A549 treated with DMSO at 1 μM for 4 hours (cell line): Measurements from ENCODE around the gene HORMAD1. TPM values are rescaled to one million over a fixed set of nuclear protein-coding genes. Genes with fewer than 3 reads are reported as not detected.

Experiments
- total RNA-seq: library from RNA; stranded (reverse); fragments of 200-300 nt; extraction: Qiagen RNA extraction; gene quantifications from 5 replicates; pipeline ENCODE4 v1.2.3, GENCODE V29; 2022; ENCODE audit warnings: low read depth

HORMAD1 gene
- 6.0 to 9.4 TPM (median 7.8 TPM) in 5 replicates for total RNA-seq

GRCh38 chr1:150720703-150721102 is at the start of gene HORMAD1:
Gene HORMAD1, minus strand, starts transcription at chr1:150720895. Its CDS starts 1,390 bp downstream, at chr1:150719505.

GRCh38 chr1:150765296-150765976 is 44.7 kb upstream of the HORMAD1 start, which contains the start of gene CTSS:
Gene CTSS, minus strand, starts transcription at chr1:150765778. Its CDS starts 1,015 bp downstream, at chr1:150764763.

GRCh38 chr1:150696995-150697927 is 23.4 kb downstream of the HORMAD1 start, which contains the start of gene GOLPH3L:
Gene GOLPH3L, minus strand, starts transcription at chr1:150697154. Its CDS starts 2,316 bp downstream, at chr1:150694838.

Other genes with a start within 250 kb of the HORMAD1 start
- 20.7 to 24.4 TPM (median 22.6 TPM) in 5 replicates for gene TARS2, start 233.5 kb downstream of the HORMAD1 start, total RNA-seq
- gene ECM1, start 212.8 kb downstream of the HORMAD1 start, total RNA-seq, result 2.1 to 2.7 TPM (median 2.3 TPM) in 5 replicates
- gene FALEC, start 205.1 kb downstream of the HORMAD1 start, total RNA-seq, result 0.17 to 0.33 TPM in 2 of 5 replicates, not detected in the others
- 2.0 to 3.5 TPM (median 2.9 TPM) in 5 replicates for gene ADAMTSL4, start 171.5 kb downstream of the HORMAD1 start, total RNA-seq
- gene MCL1, start 141.3 kb downstream of the HORMAD1 start, total RNA-seq, result 122 to 164 TPM (median 139 TPM) in 5 replicates
- 123 to 149 TPM (median 132 TPM) in 5 replicates for gene ENSA, start 91.3 kb downstream of the HORMAD1 start, total RNA-seq
- 13.1 to 20.0 TPM (median 16.6 TPM) in 5 replicates for gene GOLPH3L, start 23.7 kb downstream of the HORMAD1 start, total RNA-seq
- 15.2 to 19.7 TPM (median 16.0 TPM) in 5 replicates for gene CTSS, start 44.9 kb upstream of the HORMAD1 start, total RNA-seq
- 1.5 to 2.4 TPM (median 1.7 TPM) in 5 replicates for gene CTSK, start 87.4 kb upstream of the HORMAD1 start, total RNA-seq
- 10.3 to 14.9 TPM (median 13.5 TPM) in 5 replicates for gene ARNT, start 155.7 kb upstream of the HORMAD1 start, total RNA-seq
- 0.07 TPM in 1 of 5 replicates, not detected in the others for gene CTXND2, start 166.2 kb upstream of the HORMAD1 start, total RNA-seq
- gene SETDB1, start 205.5 kb upstream of the HORMAD1 start, total RNA-seq, result 21.0 to 27.0 TPM (median 24.8 TPM) in 5 replicates